ENCODE measurements around the gene TMF1. TPM values are rescaled to one million over a fixed set of nuclear protein-coding genes. Genes with fewer than 3 reads are reported as not detected.

The TMF1 gene
- total RNA-seq, 1 donor from 2014 or later = 43.1 TPM

DNA sequence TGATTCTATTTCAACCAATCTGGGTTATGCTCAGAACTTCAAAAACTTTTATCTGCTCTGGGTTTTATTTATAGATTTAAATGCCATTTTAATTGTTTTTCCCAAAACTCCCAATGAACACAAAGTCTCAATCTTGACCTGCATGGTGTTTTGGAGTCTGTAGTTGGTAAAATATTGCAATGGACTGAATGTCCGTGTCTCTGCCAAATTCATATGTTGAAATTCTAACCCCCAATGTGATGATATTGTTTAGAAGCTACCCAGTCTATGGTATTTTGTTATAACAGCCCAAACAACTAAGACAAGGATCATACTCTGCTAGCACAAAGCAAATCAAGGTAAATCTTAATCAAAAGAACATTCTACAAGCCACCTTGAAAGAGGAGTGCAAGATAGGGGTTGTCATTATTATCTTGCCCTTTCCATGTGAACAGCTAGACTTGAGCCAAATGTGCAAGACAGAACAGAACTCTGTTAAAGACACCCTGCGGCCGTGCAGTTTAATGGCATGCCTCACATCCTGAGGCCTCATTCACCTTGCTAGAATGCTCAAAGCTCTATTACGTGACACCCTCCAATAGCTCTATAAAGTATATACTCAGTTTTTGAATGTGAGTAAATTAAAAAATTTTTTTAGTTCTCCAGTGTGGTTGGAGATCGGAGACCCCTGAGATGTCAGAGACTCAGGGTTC, 46.2 kb downstream of the TMF1 start:
- no peak for DNase-seq (ENCODE audit: low spot score)
- Mint-ChIP-seq H3K4me3 (no peak overlapping the region), H3K36me3 (ENCODE audit: low read depth) (peaks cover 16% of the 10 kb centered on the region), H3K4me1 (ENCODE audit: low read depth) (no peaks in the 10 kb centered on the region), H3K27ac (no peak overlapping the region), H3K9me3 (no peaks in the 10 kb centered on the region), H3K27me3 (ENCODE audit: insufficient read depth) (no peaks in the 10 kb centered on the region)
- intact Hi-C loops (cut with micrococcal nuclease) = no loop called here

- Mint-ChIP-seq H3K9me3 (no peaks in the 10 kb centered on the region), H3K36me3 (ENCODE audit: low read depth) (peaks cover 16% of the 10 kb centered on the region), H3K4me1 (ENCODE audit: low read depth) (no peaks in the 10 kb centered on the region), H3K27ac (no peak overlapping the region), H3K27me3 (ENCODE audit: insufficient read depth) (no peaks in the 10 kb centered on the region), H3K4me3 (no peak overlapping the region)
- no peak for DNase-seq (ENCODE audit: low spot score)
- intact Hi-C loops (cut with micrococcal nuclease) = no loop called here
These were observed 46.9 kb downstream of the TMF1 start for GRCh38 chr3:69005071-69005790.

GRCh38 chr3:69004138-69004537, 48.0 kb downstream of the TMF1 start:
- Mint-ChIP-seq H3K4me3 (no peak overlapping the region), H3K4me1 (ENCODE audit: low read depth) (no peaks in the 10 kb centered on the region), H3K27ac (no peak overlapping the region), H3K9me3 (no peaks in the 10 kb centered on the region), H3K36me3 (ENCODE audit: low read depth) (peaks cover 16% of the 10 kb centered on the region), H3K27me3 (ENCODE audit: insufficient read depth) (no peaks in the 10 kb centered on the region)
- no peak for DNase-seq (ENCODE audit: low spot score)
- intact Hi-C loops (cut with micrococcal nuclease) = no loop called here

DNA sequence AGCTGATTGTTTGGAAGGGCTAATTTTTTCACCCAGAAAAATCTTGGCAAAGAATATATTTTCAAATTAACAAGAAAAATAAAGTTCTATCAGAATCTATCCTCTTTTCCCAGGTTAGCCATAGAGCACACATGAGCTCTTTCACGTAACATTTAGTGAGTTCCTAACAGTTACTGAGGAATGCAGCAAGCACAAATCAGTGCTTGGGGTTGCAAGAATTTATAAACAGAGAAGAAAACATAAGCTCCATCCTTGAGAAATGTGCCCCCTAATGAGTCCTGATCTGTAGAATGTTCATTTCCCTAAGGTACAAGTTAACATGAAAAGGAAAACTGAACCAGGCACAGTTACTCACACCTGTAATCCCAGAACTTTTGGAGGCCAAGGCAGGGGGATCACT, 52.5 kb downstream of the TMF1 start:
- DNase-seq (ENCODE audit: low spot score) = no peak
- Mint-ChIP-seq H3K4me1 (ENCODE audit: low read depth) (peaks cover 3% of the 10 kb centered on the region), H3K36me3 (ENCODE audit: low read depth) (peaks cover 22% of the 10 kb centered on the region), H3K4me3 (no peak overlapping the region), H3K27ac (no peak overlapping the region), H3K27me3 (ENCODE audit: insufficient read depth) (no peaks in the 10 kb centered on the region), H3K9me3 (no peaks in the 10 kb centered on the region)
- intact Hi-C loops (cut with micrococcal nuclease) = no loop called here

DNA sequence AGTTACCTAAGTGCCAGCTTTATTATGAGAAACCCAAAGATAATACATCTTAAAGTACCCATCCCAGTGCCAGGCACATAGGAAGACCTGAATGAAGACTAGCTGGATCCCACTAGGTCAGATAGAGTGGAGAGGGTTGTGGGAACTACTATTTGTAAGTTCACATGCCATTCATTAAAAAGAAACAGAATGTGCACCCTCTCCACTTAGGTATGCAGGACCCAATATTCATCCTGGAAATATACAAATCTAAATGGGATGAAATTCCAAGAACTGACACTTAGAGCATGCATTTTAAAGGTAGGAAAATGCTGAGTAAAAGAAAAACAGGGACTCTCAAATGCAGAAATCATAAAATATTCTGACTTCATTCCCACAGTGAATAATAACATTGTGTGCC, 53.0 kb downstream of the TMF1 start:
- Mint-ChIP-seq H3K4me1 (ENCODE audit: low read depth) (peaks cover 3% of the 10 kb centered on the region), H3K27ac (no peak overlapping the region), H3K9me3 (no peaks in the 10 kb centered on the region), H3K27me3 (ENCODE audit: insufficient read depth) (no peaks in the 10 kb centered on the region), H3K36me3 (ENCODE audit: low read depth) (peaks cover 22% of the 10 kb centered on the region), H3K4me3 (no peak overlapping the region)
- DNase-seq (ENCODE audit: low spot score) = no peak
- intact Hi-C loops (cut with micrococcal nuclease) = no loop called here

DNA sequence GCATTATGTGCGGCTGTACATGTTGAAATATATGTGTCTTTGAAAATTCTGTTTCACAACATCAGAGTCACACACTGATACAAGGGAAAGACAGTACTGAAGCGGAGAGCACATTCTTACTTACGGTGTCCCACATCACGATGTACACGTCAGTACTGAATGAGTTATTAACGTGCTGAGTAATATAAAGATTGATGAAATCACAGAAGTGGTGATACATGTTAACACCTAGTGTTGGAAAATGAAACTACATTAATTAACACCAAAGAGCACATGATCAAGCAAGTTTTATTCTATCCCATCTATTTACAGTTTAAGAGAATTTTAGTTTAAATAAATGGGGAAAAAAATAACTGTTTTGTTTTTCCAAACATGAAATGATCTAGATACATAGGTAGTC, 54.2 kb downstream of the TMF1 start:
- no peak overlapping the region for H3K4me3 Mint-ChIP-seq
- peaks cover 30% of the 10 kb centered on the region for H3K36me3 Mint-ChIP-seq (ENCODE audit: low read depth)
- H3K27me3 Mint-ChIP-seq (ENCODE audit: insufficient read depth) = no peaks in the 10 kb centered on the region

GRCh38 chr3:68996356-68996995, 55.7 kb downstream of the TMF1 start:
- Mint-ChIP-seq H3K4me1 (ENCODE audit: low read depth) (peaks cover 3% of the 10 kb centered on the region), H3K9me3 (peaks cover 5% of the 10 kb centered on the region), H3K27ac (no peak overlapping the region), H3K36me3 (ENCODE audit: low read depth) (peaks cover 36% of the 10 kb centered on the region), H3K27me3 (ENCODE audit: insufficient read depth) (no peaks in the 10 kb centered on the region), H3K4me3 (no peak overlapping the region)
- intact Hi-C loops (cut with micrococcal nuclease) = no loop called here
- DNase-seq (ENCODE audit: low spot score) = no peak

More for the DNA sequence above, 54.2 kb downstream of the TMF1 start:
- intact Hi-C loops (cut with micrococcal nuclease) = no loop called here
- peaks cover 5% of the 10 kb centered on the region for H3K9me3 Mint-ChIP-seq
- DNase-seq (ENCODE audit: low spot score) = no peak
- H3K4me1 Mint-ChIP-seq (ENCODE audit: low read depth) = peaks cover 3% of the 10 kb centered on the region
- no peak overlapping the region for H3K27ac Mint-ChIP-seq

DNA sequence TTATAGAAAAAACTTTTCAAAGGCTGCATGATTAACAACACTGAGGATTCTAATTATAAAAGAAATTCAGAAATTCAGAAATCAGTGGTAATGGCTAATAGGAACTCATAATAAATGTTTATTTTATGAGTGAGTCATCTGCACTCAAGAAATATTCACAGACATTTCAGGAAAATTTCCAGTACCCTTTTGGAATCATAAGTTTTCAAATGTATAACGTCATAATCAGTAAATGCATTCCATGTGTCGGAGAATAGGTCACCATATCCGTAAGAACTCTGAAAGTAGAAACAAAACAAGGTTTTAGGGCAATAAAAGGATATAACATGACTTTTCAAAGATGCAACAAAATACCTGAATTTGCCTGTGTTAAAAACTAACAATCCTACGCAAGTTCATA, 63.4 kb downstream of the TMF1 start:
- Mint-ChIP-seq H3K36me3 (ENCODE audit: low read depth) (peaks cover 38% of the 10 kb centered on the region), H3K4me1 (ENCODE audit: low read depth) (no peaks in the 10 kb centered on the region), H3K27me3 (ENCODE audit: insufficient read depth) (no peaks in the 10 kb centered on the region), H3K9me3 (peaks cover 5% of the 10 kb centered on the region), H3K4me3 (no peak overlapping the region), H3K27ac (no peak overlapping the region)
- DNase-seq (ENCODE audit: low spot score) = no peak
- intact Hi-C loops (cut with micrococcal nuclease) = no loop called here

DNA sequence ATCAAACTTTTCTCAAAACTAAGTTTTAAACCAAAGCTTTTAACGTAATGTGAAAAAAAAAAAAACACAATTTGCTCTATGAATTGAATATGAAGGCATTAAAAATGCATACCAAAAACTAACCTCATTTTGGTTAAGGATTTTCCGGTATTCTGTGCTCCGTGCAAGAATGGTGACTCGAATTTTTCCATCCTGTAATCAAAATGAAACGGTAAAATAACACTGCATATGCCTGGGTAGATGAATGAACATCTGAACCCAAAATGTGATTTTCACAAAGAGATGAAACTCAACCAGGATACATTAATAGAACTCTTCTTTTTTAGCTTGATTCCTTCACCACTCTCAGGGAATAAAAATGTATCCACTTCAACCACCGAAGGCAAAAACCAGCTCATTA, 64.8 kb downstream of the TMF1 start:
- Mint-ChIP-seq H3K36me3 (ENCODE audit: low read depth) (peaks cover 27% of the 10 kb centered on the region), H3K27ac (no peak overlapping the region), H3K4me1 (ENCODE audit: low read depth) (no peaks in the 10 kb centered on the region), H3K4me3 (no peak overlapping the region), H3K27me3 (ENCODE audit: insufficient read depth) (no peaks in the 10 kb centered on the region), H3K9me3 (no peaks in the 10 kb centered on the region)
- DNase-seq (ENCODE audit: low spot score) = no peak
- intact Hi-C loops (cut with micrococcal nuclease) = no loop called here

GRCh38 chr3:68986496-68987208, 65.5 kb downstream of the TMF1 start:
- intact Hi-C loops (cut with micrococcal nuclease) = no loop called here
- Mint-ChIP-seq H3K27ac (no peak overlapping the region), H3K4me3 (no peak overlapping the region), H3K36me3 (ENCODE audit: low read depth) (peaks cover 26% of the 10 kb centered on the region), H3K4me1 (ENCODE audit: low read depth) (no peaks in the 10 kb centered on the region), H3K27me3 (ENCODE audit: insufficient read depth) (no peaks in the 10 kb centered on the region), H3K9me3 (no peaks in the 10 kb centered on the region)
- no peak for DNase-seq (ENCODE audit: low spot score)

- DNase-seq (ENCODE audit: low spot score) = no peak
- H3K36me3 Mint-ChIP-seq (ENCODE audit: low read depth) = peaks cover 25% of the 10 kb centered on the region
- H3K4me1 Mint-ChIP-seq (ENCODE audit: low read depth) = no peaks in the 10 kb centered on the region
- H3K27ac Mint-ChIP-seq = no peak overlapping the region
- no peak overlapping the region for H3K4me3 Mint-ChIP-seq
- H3K9me3 Mint-ChIP-seq = no peaks in the 10 kb centered on the region
- intact Hi-C loops (cut with micrococcal nuclease) = no loop called here
- H3K27me3 Mint-ChIP-seq (ENCODE audit: insufficient read depth) = no peaks in the 10 kb centered on the region
These were observed 66.9 kb downstream of the TMF1 start for GRCh38 chr3:68985146-68985790.

DNA sequence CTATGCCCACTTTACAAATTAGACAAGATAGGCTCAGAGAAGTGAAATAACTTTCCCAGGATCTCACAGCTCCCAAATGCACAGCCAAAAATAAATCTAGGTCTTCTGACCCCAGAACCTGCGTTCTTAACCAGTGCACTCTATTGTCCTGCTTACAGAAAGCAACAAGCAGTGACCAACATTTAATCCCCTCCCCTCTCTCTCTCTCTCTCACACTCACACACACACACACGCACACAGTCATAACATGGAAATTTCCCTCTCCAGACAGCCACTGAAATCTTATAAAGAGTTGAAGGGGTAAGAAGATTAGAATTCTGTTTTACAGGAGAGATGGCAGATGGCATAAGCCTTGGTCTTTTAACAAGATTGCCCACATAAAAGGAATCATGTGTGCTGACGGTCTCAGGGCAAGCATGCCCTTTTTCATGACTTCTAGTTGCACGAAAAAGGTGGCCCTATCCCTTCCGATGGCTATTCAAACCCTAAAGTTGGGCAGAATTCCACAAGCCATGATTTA, 68.1 kb downstream of the TMF1 start:
- DNase-seq (ENCODE audit: low spot score) = no peak
- intact Hi-C loops (cut with micrococcal nuclease) = no loop called here
- no peaks in the 10 kb centered on the region for H3K9me3 Mint-ChIP-seq
- H3K27me3 Mint-ChIP-seq (ENCODE audit: insufficient read depth) = no peaks in the 10 kb centered on the region
- H3K4me1 Mint-ChIP-seq (ENCODE audit: low read depth) = no peaks in the 10 kb centered on the region
- H3K36me3 Mint-ChIP-seq (ENCODE audit: low read depth) = peaks cover 28% of the 10 kb centered on the region
- H3K4me3 Mint-ChIP-seq = no peak overlapping the region
- no peak overlapping the region for H3K27ac Mint-ChIP-seq
